Esophagus muscularis mucosa (tissue), 4 donors: ENCODE results near the gene BCL11B. TPM values are rescaled to one million over a fixed set of nuclear protein-coding genes. Genes with fewer than 3 reads are reported as not detected.

Experiments
- DNase-seq: peaks from one replicate; pipeline ENCODE4 v3.0.0-alpha.2; 2017; ENCODE audit errors: extremely low spot score
- H3K27ac ChIP-seq, 4 donors: fragments of 200-600 bp; sonication (generic); replicated peaks in 1 of 4; 1 replicate in 3 of 4; 2 replicates in 1 of 4; pipeline ENCODE4 v1.5.1; 2016 to 2019; ENCODE audit warnings: mild to moderate bottlenecking in 1 of 4
- H3K27me3 ChIP-seq, 4 donors: fragments of 200-600 bp; sonication (generic); one replicate each; pipeline versions ENCODE4 v1.5.1 to v1.6.0; 2016 to 2019
- H3K36me3 ChIP-seq, 4 donors: fragments of 200-600 bp; sonication (generic); one replicate each; pipeline ENCODE4 v1.5.1; 2016 to 2019
- H3K4me1 ChIP-seq, 4 donors: fragments of 200-600 bp; sonication (generic); one replicate each; pipeline ENCODE4 v1.5.1; 2016 to 2019
- H3K4me3 ChIP-seq, 4 donors: fragments of 200-600 bp; sonication (generic); 1 replicate in 2 of 4; 2 replicates in 2 of 4; pipeline ENCODE4 v1.5.1; 2016 to 2019; ENCODE audit warnings: mild to moderate bottlenecking in 4 of 4, moderate library complexity in 1 of 4
- H3K9me3 ChIP-seq, 4 donors: fragments of 200-600 bp; sonication (generic); 1 replicate in 3 of 4; 2 replicates in 1 of 4; pipeline ENCODE4 v1.5.1; 2016 to 2019
- CTCF ChIP-seq, 3 experiments: fragments of 200-600 bp in 2 of 3; fragments of 450-650 bp in 1 of 3; sonication (generic) in 2 of 3; IDR thresholded peaks; one replicate each; pipeline ENCODE4 v1.5.1; 2017 to 2019; ENCODE audit warnings: antibody characterized with exemption in 3 of 3, mild to moderate bottlenecking in 2 of 3, moderate library complexity in 1 of 3
- EP300 ChIP-seq: sonication (generic); formaldehyde crosslinking; IDR thresholded peaks from one replicate; pipeline ENCODE4 v1.6.1; 2017; ENCODE audit warnings: antibody characterized with exemption
- POLR2A ChIP-seq: fragments of 450-650 bp; IDR thresholded peaks from one replicate; pipeline ENCODE4 v1.6.1; 2017; ENCODE audit warnings: antibody characterized with exemption, moderate library complexity, mild to moderate bottlenecking, low read depth
- POLR2AphosphoS5 ChIP-seq, 2 donors: sonication (generic); formaldehyde crosslinking; IDR thresholded peaks; one replicate each; pipeline ENCODE4 v1.6.1; 2017; ENCODE audit warnings: antibody characterized with exemption in 2 of 2
- WGBS: methylation state at CpG from one replicate; pipeline ENCODE4 v1.1.5; 2018; 5-methylcytosine and 5-hydroxymethylcytosine counted together
- intact Hi-C: fragments of 100-400 bp; cut with DNase I; formaldehyde crosslinking; loops from one replicate; pipeline ENCODE4 v1.15.1; 2023
- total RNA-seq, 4 donors: library from RNA; depleted of rRNA; stranded (reverse); fragments of >200 nt; gene quantifications; one replicate each; pipeline versions ENCODE4 v1.1.0 to v1.2.1, GENCODE V29; 2016

BCL11B gene
- total RNA-seq, 4 donors from 2014 or later, result 0.34 to 0.65 (median 0.46) TPM

- Histone ChIP-seq H3K27me3 (peaks cover 0 to 95% (median 23%) of the 10 kb centered on the region in 4 donors), H3K4me3 (no peak overlapping the region), H3K9me3 (no peaks in the 10 kb centered on the region), H3K27ac (no peak overlapping the region), H3K36me3 (no peaks in the 10 kb centered on the region), H3K4me1 (peaks cover 5 to 19% (median 16%) of the 10 kb centered on the region in 4 donors)
- intact Hi-C loops, result no loop called here
- DNase-seq, result no peak
- TF ChIP-seq CTCF (IDR thresholded peaks at IDR 0.05) (no peak), POLR2A (no peak), EP300 (no peak), POLR2AphosphoS5 (IDR thresholded peaks at IDR 0.05) (no peak)
- WGBS, result 79% methylated on average over 4 of the region's 5 CpGs
Observed at GRCh38 chr14:99248761-99249171, 23.2 kb downstream of the BCL11B start.

GRCh38 chr14:99247772-99248171 lies 24.2 kb downstream of the BCL11B start:
- DNase-seq, result no peak
- H3K9me3 ChIP-seq, result no peaks in the 10 kb centered on the region
- H3K27ac ChIP-seq, result no peak overlapping the region
- H3K27me3 ChIP-seq, result peaks cover 0 to 89% (median 22%) of the 10 kb centered on the region in 4 donors
- H3K36me3 ChIP-seq, result no peaks in the 10 kb centered on the region
- 74% methylated on average over 5 of the region's 6 CpGs for WGBS
- peaks cover 5 to 19% (median 16%) of the 10 kb centered on the region in 4 donors for H3K4me1 ChIP-seq
- TF ChIP-seq CTCF (IDR thresholded peaks at IDR 0.05) (no peak), EP300 (no peak)
- intact Hi-C loops, result no loop called here
- no peak overlapping the region for H3K4me3 ChIP-seq

GRCh38 chr14:99247101-99247729 lies 24.8 kb downstream of the BCL11B start:
- H3K4me3 ChIP-seq, result no peak overlapping the region
- no peak for TF ChIP-seq EP300
- intact Hi-C loops, result no loop called here
- peaks cover 5 to 19% (median 16%) of the 10 kb centered on the region in 4 donors for H3K4me1 ChIP-seq
- no peaks in the 10 kb centered on the region for H3K9me3 ChIP-seq
- no peak overlapping the region for H3K27ac ChIP-seq
- peaks cover 0 to 89% (median 20%) of the 10 kb centered on the region in 4 donors for H3K27me3 ChIP-seq
- no peak for DNase-seq
- no peaks in the 10 kb centered on the region for H3K36me3 ChIP-seq
- WGBS, result 54% methylated on average over 9 of the region's 9 CpGs

- H3K9me3 ChIP-seq, result no peaks in the 10 kb centered on the region
- intact Hi-C loops, result no loop called here
- peaks cover 0 to 91% (median 20%) of the 10 kb centered on the region in 4 donors for H3K27me3 ChIP-seq
- TF ChIP-seq CTCF (IDR thresholded peaks at IDR 0.05), result no peak
- TF ChIP-seq EP300, result no peak
- TF ChIP-seq POLR2AphosphoS5 (IDR thresholded peaks at IDR 0.05), result no peak
- no peak for TF ChIP-seq POLR2A
- no peak for DNase-seq
- no peak overlapping the region for H3K27ac ChIP-seq
- WGBS, result 9% methylated on average over 25 of the region's 40 CpGs
- peaks cover 5 to 19% (median 16%) of the 10 kb centered on the region in 4 donors for H3K4me1 ChIP-seq
- no peaks in the 10 kb centered on the region for H3K36me3 ChIP-seq
- H3K4me3 ChIP-seq, result peak overlapping the region in 3 of 4 donors; percentile 7 to 33 (median 27)
Observed at GRCh38 chr14:99246536-99247097, 25.4 kb downstream of the BCL11B start.

GRCh38 chr14:99245564-99246511 lies 26.2 kb downstream of the BCL11B start:
- H3K4me1 ChIP-seq, result peaks cover 5 to 19% (median 16%) of the 10 kb centered on the region in 4 donors
- WGBS, result 2% methylated on average over 13 of the region's 83 CpGs
- peaks cover 0 to 90% (median 20%) of the 10 kb centered on the region in 4 donors for H3K27me3 ChIP-seq
- H3K4me3 ChIP-seq, result peak overlapping the region in 3 of 4 donors; percentile 7 to 33 (median 27)
- intact Hi-C loops, result no loop called here
- TF ChIP-seq EP300, result no peak
- no peak for DNase-seq
- no peaks in the 10 kb centered on the region for H3K36me3 ChIP-seq
- no peaks in the 10 kb centered on the region for H3K9me3 ChIP-seq
- no peak overlapping the region for H3K27ac ChIP-seq
